ENCODE measurements around the gene SMYD1.

Gene SMYD1

GRCh38 chr2:88147145-88147544, 79.5 kb downstream of the SMYD1 start:
- no peak for DNase-seq

- DNase-seq, result no peak
Measured at GRCh38 chr2:88148929-88149438, 81.4 kb downstream of the SMYD1 start.

- no peak for DNase-seq
Measured at GRCh38 chr2:88159481-88159880, 91.9 kb downstream of the SMYD1 start.

- DNase-seq, result peak; percentile 65
Measured at GRCh38 chr2:88159955-88160415, 92.4 kb downstream of the SMYD1 start.

DNA sequence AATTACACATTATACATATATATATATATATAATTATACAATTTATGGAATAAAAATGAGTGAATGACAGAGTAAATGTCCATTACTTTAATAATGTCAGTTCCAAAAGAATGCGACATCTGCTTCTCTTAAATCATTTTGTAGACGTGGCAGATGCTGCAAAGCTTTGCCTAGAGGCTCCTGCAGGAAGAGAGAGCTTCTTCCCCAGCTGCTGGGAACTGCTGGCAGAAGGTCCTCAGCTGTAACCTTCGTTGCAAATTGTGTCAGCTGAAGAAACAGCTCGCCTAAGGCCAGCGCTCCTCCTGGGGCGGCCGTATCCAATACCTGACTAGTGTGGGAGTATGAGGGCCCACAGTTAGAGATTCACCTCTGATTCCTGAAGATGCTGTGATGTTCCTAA, 92.9 kb downstream of the SMYD1 start:
- DNase-seq, result no peak

DNA sequence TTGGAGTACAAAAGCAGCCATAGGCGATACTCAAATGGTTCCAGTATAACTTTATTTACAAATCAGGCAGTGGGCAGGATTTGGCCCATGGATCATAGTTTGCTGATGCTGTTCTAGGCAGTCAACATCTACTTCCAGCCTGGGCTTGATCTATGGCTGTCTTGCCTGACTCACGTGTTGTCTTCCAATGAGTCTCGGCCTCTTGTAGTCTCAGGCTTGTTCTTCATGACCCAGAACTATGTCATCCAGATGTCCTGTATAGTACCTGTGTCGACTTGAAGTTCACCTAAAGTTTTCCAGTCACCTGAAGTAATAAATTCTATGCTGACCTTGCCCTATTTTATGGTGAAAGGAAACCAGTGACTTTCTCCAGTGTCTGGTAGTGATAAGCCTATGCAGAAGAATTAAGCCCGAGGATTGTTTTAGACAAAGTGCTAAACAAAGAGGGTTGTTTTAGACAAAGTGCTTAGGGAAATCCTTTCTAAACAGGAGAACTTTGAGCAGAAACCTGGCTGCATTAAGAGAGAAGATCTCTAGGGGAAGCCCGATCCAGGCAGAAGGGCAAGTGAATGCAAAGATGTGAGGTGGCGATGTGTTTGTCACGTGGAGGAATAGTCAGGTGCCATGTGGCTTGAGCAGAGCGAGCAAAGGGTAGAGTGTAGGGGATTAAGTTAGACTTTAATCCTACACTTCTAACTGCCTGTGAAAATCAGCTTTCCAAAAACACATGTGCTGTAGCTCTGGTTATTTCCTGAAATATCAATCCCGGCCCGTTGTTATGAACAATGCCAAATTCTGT, 94.0 kb downstream of the SMYD1 start:
- no peak for DNase-seq

All from retina (tissue), 1 donor.